Upper lobe of left lung (tissue), 4 donors: Measurements from ENCODE around the gene IQCB1.

ENCODE experiments used
- CTCF ChIP-seq, 6 experiments: fragments of 450-650 bp in 4 of 6; fragments of 200-600 bp in 2 of 6; sonication (generic) in 2 of 6; IDR thresholded peaks; one replicate each; pipeline ENCODE4 v1.5.1; 2016 to 2019; ENCODE audit warnings: antibody characterized with exemption in 6 of 6
- EP300 ChIP-seq, 4 donors: sonication (generic); formaldehyde crosslinking; IDR thresholded peaks; one replicate each; pipeline ENCODE4 v1.5.1; 2017; ENCODE audit warnings: antibody characterized with exemption in 4 of 4, control low read depth in 2 of 4

- TF ChIP-seq CTCF (IDR thresholded peaks at IDR 0.05) (no peak), EP300 (IDR thresholded peaks at IDR 0.05) (no peak)
These were observed 43.6 kb upstream of the IQCB1 start for GRCh38 chr3:121878411-121878810.
